CD4-positive, alpha-beta memory T cell (primary cell): ENCODE data around the gene IL36A. TPM values are rescaled to one million over a fixed set of nuclear protein-coding genes. Genes with fewer than 3 reads are reported as not detected.

Source experiments
- CTCF ChIA-PET: fragments of 350-600 bp; sonication (Branson Sonifier 250); formaldehyde crosslinking; loops from one replicate; lab custom pipeline; 2021; ENCODE audit warnings: inconsistent platforms; ENCODE audit not compliant: partially characterized antibody; lab: Charles Lee
- POLR2A ChIA-PET: fragments of 350-600 bp; sonication (Branson Sonifier 250); formaldehyde crosslinking; loops from one replicate; lab custom pipeline; 2021; ENCODE audit not compliant: partially characterized antibody; lab: Charles Lee
- DNase-seq, 5 donors: peaks; one replicate each; pipeline versions ENCODE4 v3.0.0 to v3.0.0-alpha.2; 2020 to 2022; ENCODE audit warnings: mixed read lengths in 1 of 5
- H3K27ac ChIP-seq: one replicate; pipeline ENCODE4 v1.7.0; 2013; ENCODE audit warnings: low read depth, low read length
- H3K27me3 ChIP-seq: 2 replicates; pipeline ENCODE4 v1.7.0; 2013; ENCODE audit warnings: mild to moderate bottlenecking, low read length, moderate library complexity; ENCODE audit not compliant: insufficient read depth
- H3K36me3 ChIP-seq: 2 replicates; pipeline ENCODE4 v1.7.0; 2013; ENCODE audit warnings: mild to moderate bottlenecking, low read length, moderate library complexity; ENCODE audit not compliant: insufficient read depth
- H3K4me1 ChIP-seq: 2 replicates; pipeline ENCODE4 v1.7.0; 2013; ENCODE audit warnings: mild to moderate bottlenecking, low read length, moderate library complexity; ENCODE audit not compliant: insufficient read depth
- H3K4me3 ChIP-seq, 2 donors: one replicate each; pipeline ENCODE4 v1.7.0; 2013; ENCODE audit warnings: low read length in 2 of 2, mild to moderate bottlenecking in 1 of 2
- H3K9me3 ChIP-seq, 2 donors: one replicate each; pipeline ENCODE4 v1.7.0; 2013; ENCODE audit warnings: low read length in 2 of 2, control low read depth in 1 of 2; ENCODE audit not compliant: control insufficient read depth in 1 of 2
- H3K27ac Mint-ChIP-seq, 7 donors: one replicate each; pipeline ENCODE4 v1.8.0; 2020 to 2021; ENCODE audit warnings: mixed read lengths in 7 of 7, mild to moderate bottlenecking in 6 of 7, inconsistent platforms in 3 of 7, moderate library complexity in 3 of 7
- H3K27me3 Mint-ChIP-seq, 2 donors: one replicate each; pipeline ENCODE4 v1.8.0; 2020 to 2021; ENCODE audit warnings: mixed read lengths in 2 of 2
- H3K36me3 Mint-ChIP-seq, 2 donors: one replicate each; pipeline ENCODE4 v1.8.0; 2020 to 2021; ENCODE audit warnings: mixed read lengths in 2 of 2, inconsistent platforms in 1 of 2, mild to moderate bottlenecking in 1 of 2
- H3K4me1 Mint-ChIP-seq, 4 donors: one replicate each; pipeline ENCODE4 v1.8.0; 2020 to 2021; ENCODE audit warnings: mixed read lengths in 4 of 4, mild to moderate bottlenecking in 1 of 4
- H3K4me3 Mint-ChIP-seq, 8 donors: one replicate each; pipeline ENCODE4 v1.8.0; 2020 to 2021; ENCODE audit warnings: mixed read lengths in 8 of 8, mild to moderate bottlenecking in 7 of 8, moderate library complexity in 6 of 8, inconsistent platforms in 3 of 8
- H3K9me3 Mint-ChIP-seq, 8 donors: one replicate each; pipeline ENCODE4 v1.8.0; 2020 to 2021; ENCODE audit warnings: mixed read lengths in 8 of 8, mild to moderate bottlenecking in 5 of 8, inconsistent platforms in 3 of 8, moderate library complexity in 1 of 8
- intact Hi-C: fragments of 100-400 bp; cut with micrococcal nuclease; formaldehyde crosslinking; loops from one replicate; pipeline ENCODE4 v1.15.1; 2023
- polyA plus RNA-seq, 2 donors: library from polyadenylated mRNA; unstranded; fragments of 300-500 nt; fragmentation: Illumina TruSeq; gene quantifications; one replicate each; pipeline ENCODE4 v1.2.3, GENCODE V29; 2021
- total RNA-seq, 2 experiments: library from RNA; stranded (reverse); gene quantifications; one replicate each; pipeline ENCODE4 v1.2.3, GENCODE V29; 2021

The IL36A gene
- total and polyA plus RNA-seq, 4 experiments from 2014 or later: 0.56 TPM; not detected in 3

DNA sequence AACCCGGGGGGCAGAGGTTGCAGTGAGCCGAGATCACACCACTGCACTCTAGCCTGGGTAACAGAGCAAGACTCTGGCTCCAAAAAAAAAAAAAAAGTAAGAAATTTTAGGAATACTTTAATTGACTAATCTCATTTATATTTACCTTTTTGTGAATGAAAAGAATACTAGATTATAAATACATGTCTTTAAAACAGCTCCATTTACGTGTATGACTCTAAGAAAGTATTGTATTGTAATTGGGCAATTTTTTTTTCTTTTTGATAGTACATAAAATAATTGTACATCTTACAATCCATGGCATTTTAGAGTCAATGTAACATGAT is 8.0 kb downstream of the IL36A start:
- H3K4me3 Mint-ChIP-seq: no peak overlapping the region
- intact Hi-C loops: no loop called here
- H3K4me1 ChIP-seq: peaks cover 4% of the 10 kb centered on the region
- ChIA-PET CTCF (no interaction called here), POLR2A (no interaction called here)
- H3K27me3 Mint-ChIP-seq: peaks cover 5 to 13% of the 10 kb centered on the region in 2 donors
- H3K27ac ChIP-seq: no peak overlapping the region
- H3K9me3 Mint-ChIP-seq: peaks cover 0 to 6% (median under 1%) of the 10 kb centered on the region in 8 donors
- DNase-seq: no peak
- no peaks in the 10 kb centered on the region for H3K36me3 Mint-ChIP-seq
- H3K27ac Mint-ChIP-seq: no peak overlapping the region
- no peaks in the 10 kb centered on the region for H3K27me3 ChIP-seq
- H3K4me1 Mint-ChIP-seq: peaks cover 0 to 7% (median under 1%) of the 10 kb centered on the region in 4 donors
- no peaks in the 10 kb centered on the region for H3K36me3 ChIP-seq
- no peaks in the 10 kb centered on the region for H3K9me3 ChIP-seq
- no peak overlapping the region for H3K4me3 ChIP-seq

GRCh38 chr2:113014067-113014466 is 8.8 kb downstream of the IL36A start:
- H3K4me3 Mint-ChIP-seq: no peak overlapping the region
- H3K36me3 ChIP-seq: no peaks in the 10 kb centered on the region
- H3K9me3 Mint-ChIP-seq: peaks cover 0 to 13% (median 8%) of the 10 kb centered on the region in 8 donors
- peaks cover 4% of the 10 kb centered on the region for H3K4me1 ChIP-seq
- intact Hi-C loops: no loop called here
- no peak overlapping the region for H3K27ac ChIP-seq
- H3K4me3 ChIP-seq: no peak overlapping the region
- DNase-seq: no peak
- H3K27me3 Mint-ChIP-seq: peaks cover 10 to 20% of the 10 kb centered on the region in 2 donors
- H3K36me3 Mint-ChIP-seq: peaks cover 0 to 4% of the 10 kb centered on the region in 2 donors
- ChIA-PET POLR2A (no interaction called here), CTCF (no interaction called here)
- H3K27me3 ChIP-seq: no peaks in the 10 kb centered on the region
- H3K27ac Mint-ChIP-seq: no peak overlapping the region
- H3K9me3 ChIP-seq: no peaks in the 10 kb centered on the region
- H3K4me1 Mint-ChIP-seq: peaks cover 0 to 7% (median under 1%) of the 10 kb centered on the region in 4 donors

- no peaks in the 10 kb centered on the region for H3K9me3 ChIP-seq
- no peaks in the 10 kb centered on the region for H3K27me3 ChIP-seq
- Mint-ChIP-seq H3K9me3 (peaks cover 0 to 17% (median 8%) of the 10 kb centered on the region in 8 donors), H3K27me3 (peaks cover 10 to 24% of the 10 kb centered on the region in 2 donors), H3K27ac (no peak overlapping the region), H3K36me3 (peaks cover 0 to 4% of the 10 kb centered on the region in 2 donors), H3K4me3 (no peak overlapping the region), H3K4me1 (peaks cover 0 to 11% (median under 1%) of the 10 kb centered on the region in 4 donors)
- no peak overlapping the region for H3K4me3 ChIP-seq
- intact Hi-C loops: no loop called here
- no peak for DNase-seq
- H3K36me3 ChIP-seq: no peaks in the 10 kb centered on the region
- H3K27ac ChIP-seq: no peak overlapping the region
- H3K4me1 ChIP-seq: peaks cover 4% of the 10 kb centered on the region
- CTCF ChIA-PET: no interaction called here
- POLR2A ChIA-PET: no interaction called here
Measured at GRCh38 chr2:113015042-113015441, 9.8 kb downstream of the IL36A start.

GRCh38 chr2:113015655-113016054 is 10.4 kb downstream of the IL36A start:
- ChIA-PET POLR2A (no interaction called here), CTCF (no interaction called here)
- H3K4me3 Mint-ChIP-seq: no peak overlapping the region
- H3K27ac Mint-ChIP-seq: no peak overlapping the region
- H3K27ac ChIP-seq: no peak overlapping the region
- H3K4me1 ChIP-seq: peaks cover 4% of the 10 kb centered on the region
- no peaks in the 10 kb centered on the region for H3K27me3 ChIP-seq
- peaks cover 0 to 11% (median under 1%) of the 10 kb centered on the region in 4 donors for H3K4me1 Mint-ChIP-seq
- H3K36me3 ChIP-seq: no peaks in the 10 kb centered on the region
- peaks cover 0 to 4% of the 10 kb centered on the region in 2 donors for H3K36me3 Mint-ChIP-seq
- no peak for DNase-seq
- H3K27me3 Mint-ChIP-seq: peaks cover 10 to 24% of the 10 kb centered on the region in 2 donors
- no peak overlapping the region for H3K4me3 ChIP-seq
- H3K9me3 Mint-ChIP-seq: peaks cover 0 to 17% (median 8%) of the 10 kb centered on the region in 8 donors
- H3K9me3 ChIP-seq: no peaks in the 10 kb centered on the region
- intact Hi-C loops: no loop called here

DNA sequence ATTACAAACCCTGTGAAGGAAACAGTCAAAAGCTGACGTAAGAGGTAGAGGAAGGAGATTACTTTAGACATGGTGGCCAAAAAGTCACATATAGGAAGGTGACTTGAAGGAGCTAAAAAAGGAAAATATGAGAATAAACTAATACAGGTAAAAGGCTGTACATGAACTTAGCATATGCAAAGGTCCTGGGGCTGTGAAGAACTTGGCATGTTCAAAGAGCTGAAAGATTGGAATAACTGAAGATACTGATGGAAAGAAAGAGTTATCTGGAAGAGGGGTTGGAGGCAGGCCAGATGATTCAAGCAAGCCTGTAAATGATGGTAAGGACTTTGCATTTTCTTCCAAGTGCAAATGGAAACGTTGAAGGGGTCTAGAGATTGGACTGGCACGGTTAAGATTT is 13.2 kb downstream of the IL36A start:
- Histone ChIP-seq H3K4me3 (no peak overlapping the region), H3K9me3 (no peaks in the 10 kb centered on the region), H3K27ac (no peak overlapping the region), H3K27me3 (no peaks in the 10 kb centered on the region), H3K36me3 (no peaks in the 10 kb centered on the region), H3K4me1 (peaks cover 4% of the 10 kb centered on the region)
- H3K36me3 Mint-ChIP-seq: peaks cover 0 to 4% of the 10 kb centered on the region in 2 donors
- CTCF ChIA-PET: no interaction called here
- POLR2A ChIA-PET: no interaction called here
- no peak overlapping the region for H3K27ac Mint-ChIP-seq
- H3K9me3 Mint-ChIP-seq: peaks cover 0 to 17% (median 8%) of the 10 kb centered on the region in 8 donors
- no peak for DNase-seq
- intact Hi-C loops: no loop called here
- H3K27me3 Mint-ChIP-seq: peaks cover 10 to 27% of the 10 kb centered on the region in 2 donors
- H3K4me3 Mint-ChIP-seq: no peak overlapping the region
- peaks cover 0 to 11% (median under 1%) of the 10 kb centered on the region in 4 donors for H3K4me1 Mint-ChIP-seq

GRCh38 chr2:113021312-113021711 is 16.1 kb downstream of the IL36A start:
- no peak overlapping the region for H3K27ac ChIP-seq
- H3K27me3 ChIP-seq: no peaks in the 10 kb centered on the region
- H3K36me3 Mint-ChIP-seq: peaks cover 0 to 4% of the 10 kb centered on the region in 2 donors
- ChIA-PET CTCF (no interaction called here), POLR2A (no interaction called here)
- no peak overlapping the region for H3K27ac Mint-ChIP-seq
- peaks cover 0 to 6% (median 1%) of the 10 kb centered on the region in 4 donors for H3K4me1 Mint-ChIP-seq
- no peak for DNase-seq
- H3K4me1 ChIP-seq: no peaks in the 10 kb centered on the region
- H3K36me3 ChIP-seq: no peaks in the 10 kb centered on the region
- peaks cover 17 to 25% of the 10 kb centered on the region in 2 donors for H3K27me3 Mint-ChIP-seq
- H3K9me3 ChIP-seq: no peaks in the 10 kb centered on the region
- H3K4me3 Mint-ChIP-seq: no peak overlapping the region
- intact Hi-C loops: no loop called here
- H3K9me3 Mint-ChIP-seq: peaks cover 0 to 17% (median 8%) of the 10 kb centered on the region in 8 donors
- H3K4me3 ChIP-seq: no peak overlapping the region

DNA sequence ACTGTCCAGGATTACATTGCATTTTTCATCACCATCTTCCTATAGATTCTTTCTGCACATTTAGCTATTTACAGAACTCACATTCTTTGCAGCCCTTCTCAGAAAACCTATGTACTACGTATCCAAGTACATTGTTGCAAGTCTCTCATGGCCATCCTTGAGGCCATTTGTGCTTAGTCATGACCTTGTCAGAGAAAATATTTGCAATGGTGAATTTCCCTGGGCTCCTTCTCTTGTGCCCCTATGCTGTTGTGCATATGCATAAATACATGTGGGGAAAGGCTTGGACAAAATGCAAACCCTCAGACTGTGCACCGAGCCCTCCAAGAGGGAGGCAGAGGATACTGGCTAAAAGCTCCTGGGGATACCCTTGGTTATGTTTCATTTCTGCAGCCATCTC is 19.5 kb downstream of the IL36A start:
- POLR2A ChIA-PET: no interaction called here
- no peaks in the 10 kb centered on the region for H3K27me3 ChIP-seq
- peaks cover 10 to 18% of the 10 kb centered on the region in 2 donors for H3K27me3 Mint-ChIP-seq
- H3K36me3 ChIP-seq: no peaks in the 10 kb centered on the region
- H3K9me3 Mint-ChIP-seq: no peaks in the 10 kb centered on the region
- intact Hi-C loops: no loop called here
- peaks cover 0 to 2% (median 1%) of the 10 kb centered on the region in 4 donors for H3K4me1 Mint-ChIP-seq
- H3K9me3 ChIP-seq: no peaks in the 10 kb centered on the region
- no peak overlapping the region for H3K4me3 Mint-ChIP-seq
- DNase-seq: no peak
- CTCF ChIA-PET: interaction anchor here (1.0 kb wide), 1 partner anchor 55 kb away, joined by 3 read pairs; no protein-coding TSS in a partner anchor
- no peaks in the 10 kb centered on the region for H3K4me1 ChIP-seq
- H3K27ac Mint-ChIP-seq: no peak overlapping the region
- no peaks in the 10 kb centered on the region for H3K36me3 Mint-ChIP-seq
- H3K27ac ChIP-seq: no peak overlapping the region
- no peak overlapping the region for H3K4me3 ChIP-seq
